Hindlimb muscle (tissue), 1 donor: ENCODE measurements around the gene NR1H2. TPM values are rescaled to one million over a fixed set of nuclear protein-coding genes. Genes with fewer than 3 reads are reported as not detected.
"Not testable (repeated sequence)": the region's sequence is repeated elsewhere in the genome, so short reads cannot be mapped to it uniquely, and the experiment has no call there.

Source experiments
- DNase-seq: peaks from one replicate; pipeline ENCODE4 v3.0.0-alpha.2; 2013
- polyA plus RNA-seq: library from polyadenylated mRNA; unstranded; fragments of 120-200 nt; gene quantifications from one replicate; pipeline ENCODE4 v1.2.1, GENCODE V29; 2013; ENCODE audit not compliant: insufficient read length

NR1H2 gene
- polyA plus RNA-seq = 24.5 TPM

DNA sequence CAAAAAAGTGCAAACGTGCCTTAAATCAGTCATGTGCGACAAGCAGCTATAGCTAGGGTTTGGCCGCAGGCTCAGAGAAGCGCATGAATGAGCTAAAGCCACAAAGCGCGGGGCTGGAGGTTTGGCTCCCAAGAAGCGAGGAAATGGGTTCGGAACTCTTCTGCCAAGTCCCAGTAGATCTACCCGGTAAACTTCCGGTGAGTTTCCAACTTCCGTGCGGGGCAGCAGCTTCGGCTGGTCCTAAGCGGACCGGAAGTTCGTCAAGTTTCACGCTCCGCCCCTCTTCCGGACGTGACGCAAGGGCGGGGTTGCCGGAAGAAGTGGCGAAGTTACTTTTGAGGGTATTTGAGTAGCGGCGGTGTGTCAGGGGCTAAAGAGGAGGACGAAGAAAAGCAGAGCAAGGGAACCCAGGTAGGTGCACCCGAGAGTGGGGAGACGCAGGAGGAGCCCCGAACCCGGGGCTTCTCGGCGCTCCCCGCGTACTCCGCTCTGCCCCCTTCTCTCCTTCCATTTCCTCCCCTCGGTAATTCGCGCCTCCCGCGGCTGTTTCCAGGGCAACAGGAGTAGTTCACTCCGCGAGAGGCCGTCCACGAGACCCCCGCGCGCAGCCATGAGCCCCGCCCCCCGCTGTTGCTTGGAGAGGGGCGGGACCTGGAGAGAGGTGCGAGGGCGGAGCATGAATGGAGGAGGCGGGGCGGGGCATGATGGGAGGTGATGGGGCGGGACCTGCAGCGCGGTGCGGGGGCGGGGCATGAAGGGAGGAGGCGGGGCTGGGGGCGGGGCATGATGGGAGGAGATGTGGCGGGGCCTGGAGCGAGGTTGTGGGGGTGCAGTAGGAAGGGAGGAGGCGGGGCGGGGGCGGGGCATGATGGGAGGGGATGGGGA lies at the start of gene NR1H2:
TSS of gene NR1H2 (plus strand) at position 292 of the 885 bp plus-strand sequence. CDS start 1,149 bp downstream, outside the sequence.
- peak; percentile 97 for DNase-seq

- no peak for DNase-seq
Measured at GRCh38 chr19:50327013-50327412, 49.2 kb upstream of the NR1H2 start.

- no peak for DNase-seq
Measured at GRCh38 chr19:50327461-50328223, 48.6 kb upstream of the NR1H2 start.

DNA sequence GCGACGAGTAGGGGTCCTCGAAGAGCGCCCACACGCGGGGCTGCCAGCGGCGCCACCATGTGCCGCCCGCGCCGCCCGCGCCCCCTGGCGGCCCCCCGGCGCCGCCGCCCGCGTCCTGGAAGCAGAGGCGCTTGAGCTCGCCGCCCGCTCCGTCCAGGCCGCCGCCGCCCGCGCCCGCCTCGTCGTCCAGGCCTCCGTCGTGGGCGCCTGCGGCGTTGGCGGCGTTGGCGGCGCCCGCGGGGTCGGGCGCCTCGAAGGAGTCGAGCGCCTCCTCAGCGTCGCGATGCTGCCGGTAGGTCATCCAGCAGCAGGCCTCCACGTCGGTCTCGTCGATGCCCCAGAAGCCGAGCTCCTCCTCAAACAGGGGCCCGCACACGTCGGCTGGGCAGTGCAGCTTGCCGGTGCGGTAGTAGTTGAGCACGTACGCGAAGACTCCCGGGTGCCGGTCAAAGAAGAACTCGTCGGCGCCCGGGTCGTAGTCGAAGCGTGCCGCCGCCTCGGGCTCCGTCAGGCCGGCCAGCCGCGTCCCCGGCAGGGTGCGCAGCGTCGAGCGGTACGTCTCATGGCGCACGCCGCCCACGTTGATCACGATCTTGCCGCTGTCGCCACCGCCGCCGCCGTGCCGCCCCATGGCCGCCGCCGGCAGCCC lies 47.9 kb upstream of the NR1H2 start:
- DNase-seq = no peak

DNA sequence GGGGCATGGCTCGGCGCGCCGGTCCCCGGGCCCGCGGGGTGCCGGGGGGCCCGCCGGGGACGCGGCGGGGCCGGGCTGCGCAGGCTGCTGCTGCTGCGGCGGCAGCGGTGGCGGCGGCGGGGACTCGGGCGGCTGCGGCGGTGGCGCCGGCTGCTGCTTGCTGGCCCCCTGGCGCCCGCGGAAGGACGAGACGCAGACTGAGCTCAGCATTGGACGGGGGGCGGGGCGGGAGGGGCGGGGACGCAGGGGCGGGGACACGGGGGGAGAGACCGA lies 47.4 kb upstream of the NR1H2 start:
- DNase-seq = no peak

DNA sequence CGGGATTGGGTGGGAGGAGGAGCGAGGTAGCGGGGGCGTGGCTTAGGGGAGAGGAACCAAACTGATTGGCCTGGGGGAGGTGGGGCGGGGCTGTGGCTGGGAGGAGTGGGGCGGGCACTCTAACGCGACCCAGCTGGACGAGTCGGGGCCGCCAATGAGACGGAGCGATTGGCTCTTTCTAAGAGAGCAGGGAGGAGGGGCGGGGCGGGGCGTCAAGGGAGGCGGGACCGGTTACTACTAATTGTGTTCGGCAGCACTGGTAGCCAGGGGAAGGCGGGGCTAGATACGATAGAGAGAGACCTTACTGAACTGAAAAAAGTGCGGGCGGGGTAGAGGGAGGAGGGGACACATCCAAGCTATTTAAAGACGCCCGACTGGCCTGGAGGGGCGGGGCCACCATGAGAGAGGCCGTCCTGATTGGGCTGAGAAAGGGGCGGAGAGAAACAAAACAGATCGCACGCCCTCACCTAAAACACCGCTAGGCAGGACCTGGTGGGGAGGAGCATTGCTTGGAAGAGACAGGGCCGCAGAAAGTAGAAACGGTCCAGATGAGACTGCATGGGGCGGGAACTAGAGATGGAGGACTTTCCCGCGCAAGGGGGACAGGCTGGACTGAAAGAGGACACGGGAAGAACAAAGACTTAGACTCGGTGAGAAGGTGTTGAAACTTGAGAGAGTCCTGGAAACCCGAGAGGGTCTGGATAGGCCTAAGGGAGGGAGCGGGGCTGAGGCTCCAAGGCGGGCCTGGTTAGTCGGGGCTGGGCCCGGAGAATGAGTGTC lies 46.9 kb upstream of the NR1H2 start, which contains the start of gene KCNC3:
TSS of gene KCNC3 (minus strand) at position 232 of the 780 bp plus-strand sequence. CDS start 295 bp downstream, outside the sequence.
- peak; percentile 88 for DNase-seq

GRCh38 chr19:50329926-50330294 lies 46.3 kb upstream of the NR1H2 start:
- DNase-seq = not testable (repeated sequence)

DNA sequence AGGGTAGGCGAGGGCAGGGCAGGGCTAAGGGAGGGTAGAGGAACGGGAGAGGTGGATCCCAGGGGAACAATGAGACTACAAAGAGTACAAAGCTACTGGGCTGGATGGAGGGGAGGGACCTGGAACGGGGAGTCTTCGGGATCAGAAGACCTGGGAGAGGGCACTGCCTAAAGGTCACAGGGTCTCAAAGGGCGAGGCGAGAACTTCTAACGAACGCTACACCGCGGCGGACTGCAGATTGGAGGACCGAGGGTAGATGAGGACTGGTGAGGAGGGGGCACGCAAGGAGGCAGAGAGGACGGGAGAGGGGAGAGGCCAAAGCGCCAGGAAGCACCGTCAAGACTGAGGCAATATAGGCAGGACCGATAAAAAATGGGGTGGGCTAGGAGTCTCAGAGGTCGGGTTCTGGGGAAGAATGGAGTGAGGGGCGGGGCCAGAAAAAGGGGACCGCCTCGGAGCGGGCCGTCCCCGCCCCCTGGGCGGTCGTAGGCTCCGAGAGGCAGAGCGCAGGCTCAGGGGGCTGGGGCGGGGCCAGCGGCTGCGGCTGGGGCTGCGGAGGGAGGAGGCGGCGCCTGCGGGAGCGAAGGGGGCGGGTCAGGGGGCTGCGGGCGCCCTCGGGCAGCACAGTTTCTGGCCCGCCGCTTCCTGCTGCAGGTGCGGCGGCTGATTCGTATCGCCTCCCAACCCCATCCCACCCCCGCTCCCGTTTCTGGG lies 45.7 kb upstream of the NR1H2 start:
- DNase-seq = peak; percentile 49

DNA sequence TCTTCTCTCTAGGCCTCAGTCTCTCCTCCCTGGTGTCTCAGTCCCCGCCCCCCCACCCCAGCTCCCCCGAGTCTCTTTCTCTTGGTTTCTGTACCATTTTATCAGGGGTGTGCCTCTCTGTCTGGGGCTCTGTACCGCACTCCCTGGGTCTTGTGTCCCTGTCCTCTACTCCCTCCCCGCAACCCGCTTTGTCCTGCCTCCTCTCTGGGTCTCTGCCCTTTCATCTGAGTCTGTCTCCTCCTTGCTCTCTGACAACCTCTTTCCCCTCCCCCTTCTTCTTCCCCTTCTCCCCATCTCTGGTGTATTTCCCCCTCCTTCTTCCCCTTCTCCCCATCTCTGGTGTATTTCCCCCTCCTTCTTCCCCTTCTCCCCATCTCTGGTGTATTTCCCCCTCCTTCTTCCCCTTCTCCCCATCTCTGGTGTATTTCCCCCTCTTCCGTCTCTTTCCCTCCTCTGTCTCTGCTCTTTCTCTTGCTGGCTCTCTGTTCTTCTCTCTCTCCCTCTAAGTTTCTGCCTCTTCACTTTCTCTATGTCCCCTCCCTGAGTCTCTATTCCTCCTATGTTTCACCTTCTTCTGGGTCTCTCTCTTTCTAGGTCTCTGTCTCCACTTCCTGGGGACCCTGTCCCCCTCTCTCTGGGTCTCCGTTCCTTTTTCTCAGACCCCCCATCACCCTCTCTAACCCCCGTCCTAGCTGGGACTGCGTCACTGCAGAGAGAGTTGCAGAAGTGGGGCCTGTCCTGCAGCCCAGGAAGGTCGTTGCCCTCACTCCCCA lies 44.9 kb upstream of the NR1H2 start:
- no peak for DNase-seq

GRCh38 chr19:50331994-50332243 lies 44.3 kb upstream of the NR1H2 start:
- DNase-seq = no peak

DNA sequence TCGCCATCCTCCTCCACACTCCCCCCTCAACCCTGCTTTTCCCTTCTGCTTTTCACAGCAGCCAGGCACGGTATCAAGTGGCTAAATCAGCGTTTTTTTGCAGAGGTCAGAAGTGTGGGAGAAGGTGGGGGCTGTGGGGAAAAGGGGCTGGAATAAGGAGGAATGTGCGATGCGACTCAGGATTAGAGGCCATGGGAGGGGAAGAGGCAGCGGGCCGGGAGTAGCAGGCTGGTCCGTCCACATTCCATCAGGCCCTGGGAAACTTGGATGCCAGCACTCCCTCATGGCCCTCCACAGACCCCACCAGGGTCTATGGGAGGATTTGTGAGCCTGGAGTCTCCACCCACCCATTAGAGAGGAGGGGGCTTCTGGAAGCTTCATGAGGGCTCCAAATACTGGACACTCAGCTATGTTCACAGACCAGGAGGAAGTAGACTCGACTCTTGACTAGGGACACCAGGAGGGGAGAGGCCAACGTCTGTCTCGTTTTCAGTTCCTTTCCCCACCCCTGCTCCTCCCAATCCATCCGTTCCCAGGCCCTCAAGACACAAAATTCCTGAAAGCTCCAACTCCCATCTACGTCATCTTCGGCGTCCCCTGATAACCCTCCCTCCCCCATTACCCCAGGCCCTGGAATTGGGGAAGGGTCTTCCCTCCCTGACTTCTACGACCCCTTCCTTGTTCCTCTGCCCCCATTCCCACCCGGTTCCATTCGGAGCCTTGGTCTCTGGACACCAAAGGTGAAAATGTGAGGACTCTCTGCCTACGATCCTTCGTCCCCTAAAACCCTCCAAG lies 43.8 kb upstream of the NR1H2 start:
- DNase-seq = no peak

DNA sequence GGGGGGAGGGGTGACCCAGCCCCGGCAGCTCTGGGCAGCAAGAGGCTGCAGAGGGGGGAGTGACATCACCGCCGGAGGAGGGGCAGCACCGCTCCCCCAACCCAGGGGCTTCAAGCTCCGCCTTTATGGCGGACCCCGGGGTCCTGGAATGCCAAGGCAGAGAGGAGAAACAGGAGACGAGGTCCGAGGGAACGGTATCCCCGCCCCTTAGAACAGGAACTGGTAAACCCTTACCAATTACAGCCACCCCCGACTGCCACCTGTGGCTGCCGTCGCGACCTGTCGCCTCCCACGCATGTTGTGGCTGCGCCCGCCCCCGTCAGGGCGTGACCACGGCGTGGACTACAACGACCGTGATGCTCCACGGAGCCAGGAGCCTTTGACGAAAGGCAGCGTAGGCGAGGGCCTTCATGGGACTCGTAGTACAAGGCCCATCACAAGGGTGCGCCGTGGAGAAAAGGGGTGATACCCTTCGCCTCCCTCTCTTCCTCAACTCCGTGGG lies 43.0 kb upstream of the NR1H2 start:
- DNase-seq = peak; percentile 71

GRCh38 chr19:50333737-50334617 lies 42.3 kb upstream of the NR1H2 start:
- peak; percentile 81 for DNase-seq

DNA sequence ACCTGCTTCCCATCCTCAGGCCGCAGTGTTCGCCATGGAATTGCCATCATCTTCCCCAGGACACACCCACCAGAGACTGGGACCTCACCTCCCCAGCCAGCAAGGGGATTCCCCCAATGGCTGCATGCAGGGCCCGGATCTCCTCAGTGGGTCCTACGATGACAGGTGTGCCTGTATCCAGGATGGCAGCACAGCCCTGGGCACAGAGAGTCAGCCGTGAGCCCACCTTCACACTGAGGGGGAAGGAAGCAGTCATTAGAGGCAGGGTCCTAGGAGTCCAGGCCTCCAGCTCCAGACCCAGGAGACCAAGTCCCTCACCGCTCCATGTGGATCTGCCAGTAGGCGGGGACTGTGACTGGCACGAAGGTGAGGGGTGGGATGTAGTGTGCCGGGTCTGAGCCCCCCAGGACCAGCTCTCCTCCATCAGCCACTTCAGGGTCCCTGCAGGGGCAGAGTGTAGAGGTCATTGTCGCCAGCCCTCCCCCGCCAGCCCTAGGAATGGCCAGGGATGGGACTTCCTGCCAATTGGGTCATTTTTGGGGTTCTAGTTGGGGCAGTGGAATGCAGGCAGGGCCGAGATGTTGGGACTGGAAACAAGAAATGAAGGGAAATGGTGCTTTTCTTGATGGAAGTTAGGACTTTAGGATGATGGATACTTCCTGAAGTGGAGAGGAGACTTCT lies 41.4 kb upstream of the NR1H2 start:
- DNase-seq = no peak

DNA sequence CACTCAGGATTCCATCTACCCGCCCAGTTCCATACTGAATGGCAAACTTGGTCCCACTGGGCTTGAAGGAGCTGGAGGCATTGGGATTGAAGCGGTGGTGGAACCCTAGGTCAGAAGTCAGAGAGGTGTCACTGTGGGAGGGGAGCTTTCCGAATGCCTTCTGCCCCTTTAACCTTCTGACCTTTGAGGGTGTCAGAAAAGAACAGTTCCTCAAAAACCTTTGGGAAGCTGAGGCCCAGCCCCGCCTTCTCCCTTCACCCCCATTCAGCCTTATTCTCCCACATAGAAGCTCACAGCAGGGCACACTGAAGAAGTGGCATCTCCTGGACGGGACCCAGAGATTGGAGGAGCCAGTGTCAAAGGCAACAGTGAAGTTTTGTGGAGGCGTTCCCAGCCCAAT lies 39.2 kb upstream of the NR1H2 start:
- DNase-seq = not testable (repeated sequence)

GRCh38 chr19:50340331-50340730 lies 35.9 kb upstream of the NR1H2 start:
- DNase-seq = no peak

DNA sequence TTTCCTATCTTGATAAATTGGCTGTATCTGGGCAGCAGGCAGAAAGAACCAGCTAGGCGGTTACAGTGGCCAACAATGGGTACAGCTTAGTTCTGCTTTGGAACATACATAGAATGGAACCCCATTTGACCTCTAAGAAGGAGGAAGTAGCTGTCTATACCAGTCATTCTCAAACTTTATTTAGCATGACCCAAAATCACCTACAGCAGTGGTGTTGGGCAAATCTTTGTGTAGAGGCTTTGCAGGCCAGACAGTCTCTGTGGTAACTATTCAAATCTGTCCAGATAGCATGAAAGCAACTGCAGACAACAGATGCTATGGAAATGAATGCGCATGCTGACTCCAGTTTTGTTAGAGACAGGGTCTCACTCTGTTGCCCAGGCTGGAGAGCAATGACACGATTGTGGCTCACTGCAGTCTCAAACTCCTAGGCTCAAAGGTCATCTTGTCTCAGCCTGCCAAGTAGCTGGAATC lies 35.1 kb upstream of the NR1H2 start:
- DNase-seq = no peak

DNA sequence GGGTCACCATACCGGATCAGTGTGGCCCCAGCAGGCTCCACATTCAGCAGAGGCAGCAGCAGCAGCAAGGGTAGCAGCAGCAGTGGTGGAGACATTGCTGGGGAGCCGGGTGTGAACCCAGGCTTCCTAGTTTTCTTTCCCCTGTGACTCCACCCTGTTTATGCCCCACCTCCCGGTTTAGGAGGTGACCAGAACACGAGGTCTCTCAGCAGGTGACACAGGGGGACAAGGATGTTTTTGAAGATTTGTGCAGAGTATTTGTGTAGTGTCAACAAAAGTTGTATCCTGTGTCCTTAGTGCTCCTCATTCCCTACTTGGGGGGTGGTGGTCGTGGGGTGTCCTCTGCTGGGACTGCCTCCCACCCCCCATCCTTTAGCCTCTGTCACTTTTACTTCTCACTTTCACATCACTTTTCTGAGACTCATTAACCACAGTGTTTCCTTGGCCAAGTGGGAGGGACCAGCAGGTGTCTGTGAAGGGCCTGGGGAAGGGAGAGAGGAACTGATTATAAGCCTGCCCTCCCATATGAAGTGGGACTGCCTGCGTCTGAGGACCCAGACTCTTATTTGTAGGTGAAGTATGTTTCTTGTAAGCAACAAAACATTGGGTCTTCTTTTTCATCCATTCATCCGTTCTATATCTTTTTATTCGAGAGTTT lies 31.5 kb upstream of the NR1H2 start:
- no peak for DNase-seq
